Measurements from ENCODE around the gene PLCB3.

The PLCB3 gene

GRCh38 chr11:64204464-64204989 lies 46.8 kb upstream of the PLCB3 start:
- H3K9me3 ChIP-seq = no peaks in the 10 kb centered on the region
- no peak overlapping the region for H3K27ac ChIP-seq
- H3K27me3 ChIP-seq = no peaks in the 10 kb centered on the region
- intact Hi-C loops (cut with DNase I; ENCODE audit: low total_unique reads) = loop anchor here (2.0 kb wide), 1 partner anchor 96 kb away; the partner anchor contains the start of gene CATSPERZ
- peaks cover 44 to 78% (median 57%) of the 10 kb centered on the region in 3 donors for H3K36me3 ChIP-seq
- no peak overlapping the region for H3K4me3 ChIP-seq
- TF ChIP-seq CTCF (IDR thresholded peaks at IDR 0.05) = peak; percentile 68 to 71
- H3K4me1 ChIP-seq = peaks cover 0 to 8% (median 2%) of the 10 kb centered on the region in 4 donors
- peak; percentile 88 to 93 for DNase-seq

DNA sequence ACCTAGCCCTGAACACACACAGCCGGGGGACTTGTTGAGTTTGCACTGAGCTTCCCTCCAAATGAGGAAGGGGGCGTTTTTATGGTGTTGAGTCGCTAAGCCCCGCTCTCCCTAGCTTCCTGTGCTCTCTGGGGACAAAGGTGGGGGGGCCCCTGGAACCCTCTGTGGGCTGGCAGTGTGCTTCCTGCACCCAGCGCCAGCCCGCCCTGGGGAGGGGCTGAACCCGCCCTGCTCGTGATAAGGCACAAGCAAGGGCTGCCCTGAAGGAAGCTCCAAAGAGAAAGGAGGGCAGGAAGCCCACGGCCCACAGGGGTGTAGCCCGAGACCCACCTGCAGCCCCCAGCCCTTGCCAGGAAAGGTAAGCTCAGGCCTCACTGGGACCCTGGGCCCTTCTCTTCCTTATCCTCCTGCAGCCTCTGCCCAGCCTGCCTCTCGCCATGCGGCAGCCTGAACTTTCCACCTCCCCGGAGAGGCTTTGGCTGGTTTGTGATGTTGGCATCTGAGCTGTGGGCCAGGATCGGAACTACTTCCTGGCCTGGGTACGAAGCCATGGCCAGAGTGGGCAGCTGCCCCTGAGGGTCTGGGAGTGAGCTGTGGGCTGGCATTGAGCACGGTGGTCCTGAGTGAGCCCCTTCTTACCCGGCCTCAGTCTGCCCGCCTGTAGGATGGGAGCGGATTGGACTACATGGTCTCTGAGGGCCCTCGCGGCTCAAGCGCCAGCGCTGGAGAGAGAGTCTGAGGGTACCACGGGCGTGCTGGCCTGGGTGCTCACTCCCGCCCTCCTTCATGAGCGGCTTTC lies 44.7 kb upstream of the PLCB3 start, which contains the start of gene FERMT3:
FERMT3 (plus strand) TSS at position 265 of the 799 bp plus-strand sequence. CDS start 644 bp downstream, outside the sequence.
- Histone ChIP-seq H3K9me3 (no peaks in the 10 kb centered on the region), H3K4me1 (peaks cover 0 to 8% (median 2%) of the 10 kb centered on the region in 4 donors), H3K36me3 (peaks cover 26 to 71% (median 36%) of the 10 kb centered on the region in 3 donors), H3K27ac (peak within 1 kb of the TSS; percentile 33 to 52), H3K4me3 (peak within 1 kb of the TSS; percentile 36 to 46), H3K27me3 (no peaks in the 10 kb centered on the region)
- DNase-seq = peak in 1 of 2 donors; percentile 71
- no peak for TF ChIP-seq CTCF (IDR thresholded peaks at IDR 0.05)
- intact Hi-C loops (cut with DNase I; ENCODE audit: low total_unique reads) = loop anchor here (5.0 kb wide), 1 partner anchor 61 kb away; no protein-coding TSS in a partner anchor

DNA sequence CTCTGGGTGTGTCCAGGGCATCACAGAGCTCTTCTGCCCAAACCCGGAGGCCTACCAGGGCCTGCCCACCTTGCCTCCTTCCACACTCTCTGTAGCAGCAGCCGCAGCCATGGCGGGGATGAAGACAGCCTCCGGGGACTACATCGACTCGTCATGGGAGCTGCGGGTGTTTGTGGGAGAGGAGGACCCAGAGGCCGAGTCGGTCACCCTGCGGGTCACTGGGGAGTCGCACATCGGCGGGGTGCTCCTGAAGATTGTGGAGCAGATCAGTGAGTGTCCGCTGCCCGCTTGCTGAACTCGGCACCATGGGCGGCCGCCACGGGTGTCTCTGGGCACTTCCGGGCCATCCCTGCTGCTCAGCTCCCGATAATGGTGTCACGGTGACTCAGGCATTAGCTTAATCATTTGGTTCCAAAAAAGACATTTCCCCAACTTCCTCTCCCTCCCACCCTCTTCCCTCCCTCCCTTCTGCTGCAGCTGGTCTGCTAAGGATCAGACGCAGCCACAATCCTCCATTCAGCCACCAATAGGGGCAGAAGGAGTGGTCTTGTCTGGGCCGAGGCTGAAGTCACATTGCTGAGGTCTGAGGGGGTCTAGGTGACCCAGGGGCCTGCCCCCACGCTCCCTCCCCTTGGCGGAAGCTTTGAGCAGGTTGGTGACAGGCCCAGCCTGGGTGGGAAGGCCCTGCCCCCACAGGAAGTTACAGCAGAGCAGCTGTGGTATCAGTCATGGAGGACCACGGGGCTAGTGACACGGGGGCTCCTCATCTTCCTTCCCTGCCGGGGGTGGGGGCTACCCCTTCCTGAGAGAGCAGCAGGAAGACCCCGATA lies 43.9 kb upstream of the PLCB3 start:
- no peaks in the 10 kb centered on the region for H3K9me3 ChIP-seq
- TF ChIP-seq CTCF (IDR thresholded peaks at IDR 0.05) = no peak
- H3K27ac ChIP-seq = peak overlapping the region; percentile 33 to 52
- intact Hi-C loops (cut with DNase I; ENCODE audit: low total_unique reads) = loop anchor here (5.0 kb wide), 1 partner anchor 60 kb away; no protein-coding TSS in a partner anchor
- peak; percentile 70 to 79 for DNase-seq
- H3K27me3 ChIP-seq = no peaks in the 10 kb centered on the region
- peaks cover 0 to 8% (median 2%) of the 10 kb centered on the region in 4 donors for H3K4me1 ChIP-seq
- H3K4me3 ChIP-seq = peak overlapping the region; percentile 36 to 46
- peaks cover 18 to 71% (median 28%) of the 10 kb centered on the region in 3 donors for H3K36me3 ChIP-seq

DNA sequence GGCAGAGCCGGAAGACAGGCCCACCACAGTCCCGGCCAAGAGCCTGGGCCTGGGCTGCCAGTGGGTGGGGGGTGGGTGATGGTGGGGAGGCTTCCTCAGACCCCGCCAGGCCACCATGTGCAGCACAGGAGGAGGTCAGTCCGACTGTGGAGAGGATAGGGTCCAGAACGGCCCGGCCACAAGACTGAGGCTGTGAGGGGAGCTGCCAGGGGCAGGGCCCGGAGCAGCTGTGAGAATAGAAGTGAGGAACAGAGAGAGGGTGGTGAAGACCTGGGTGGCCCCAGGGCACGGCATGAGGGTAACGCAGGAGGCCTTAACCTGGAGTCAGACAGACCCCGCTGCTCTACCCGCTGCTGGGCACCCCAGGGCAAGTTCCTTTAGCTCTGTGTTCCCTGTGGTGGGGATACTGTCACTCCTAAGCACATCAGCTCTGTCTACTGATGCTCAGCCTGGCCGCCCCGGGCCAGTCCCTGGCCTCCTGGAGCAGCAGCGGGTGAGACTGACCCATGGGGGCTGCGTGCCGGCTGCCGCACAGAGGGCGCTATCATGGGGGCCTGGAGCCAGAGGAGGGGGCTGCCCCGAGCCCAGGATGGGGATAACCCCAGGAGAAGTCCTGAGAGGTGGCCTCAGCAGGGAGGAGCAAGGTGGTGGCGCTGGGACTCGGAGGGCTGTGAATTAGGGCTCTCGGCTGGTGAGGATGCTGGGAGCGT lies 43.1 kb upstream of the PLCB3 start:
- Histone ChIP-seq H3K4me3 (peak overlapping the region; percentile 36 to 46), H3K27ac (peak overlapping the region; percentile 33 to 52), H3K4me1 (peaks cover 0 to 8% (median 2%) of the 10 kb centered on the region in 4 donors), H3K36me3 (peaks cover 10 to 63% (median 20%) of the 10 kb centered on the region in 3 donors), H3K27me3 (no peaks in the 10 kb centered on the region), H3K9me3 (no peaks in the 10 kb centered on the region)
- no peak for DNase-seq
- no peak for TF ChIP-seq CTCF (IDR thresholded peaks at IDR 0.05)
- intact Hi-C loops (cut with DNase I; ENCODE audit: low total_unique reads) = loop anchor here (5.0 kb wide), 1 partner anchor 59 kb away; no protein-coding TSS in a partner anchor
